Medulla oblongata (tissue), 1 donor: ENCODE measurements around the gene COG2.
"Not testable (repeated sequence)": the region's sequence is repeated elsewhere in the genome, so short reads cannot be mapped to it uniquely, and the experiment has no call there.

ENCODE experiments used
- DNase-seq: peaks from one replicate; pipeline ENCODE4 v3.0.0-alpha.2; 2015; ENCODE audit errors: extremely low spot score

COG2 gene

DNA sequence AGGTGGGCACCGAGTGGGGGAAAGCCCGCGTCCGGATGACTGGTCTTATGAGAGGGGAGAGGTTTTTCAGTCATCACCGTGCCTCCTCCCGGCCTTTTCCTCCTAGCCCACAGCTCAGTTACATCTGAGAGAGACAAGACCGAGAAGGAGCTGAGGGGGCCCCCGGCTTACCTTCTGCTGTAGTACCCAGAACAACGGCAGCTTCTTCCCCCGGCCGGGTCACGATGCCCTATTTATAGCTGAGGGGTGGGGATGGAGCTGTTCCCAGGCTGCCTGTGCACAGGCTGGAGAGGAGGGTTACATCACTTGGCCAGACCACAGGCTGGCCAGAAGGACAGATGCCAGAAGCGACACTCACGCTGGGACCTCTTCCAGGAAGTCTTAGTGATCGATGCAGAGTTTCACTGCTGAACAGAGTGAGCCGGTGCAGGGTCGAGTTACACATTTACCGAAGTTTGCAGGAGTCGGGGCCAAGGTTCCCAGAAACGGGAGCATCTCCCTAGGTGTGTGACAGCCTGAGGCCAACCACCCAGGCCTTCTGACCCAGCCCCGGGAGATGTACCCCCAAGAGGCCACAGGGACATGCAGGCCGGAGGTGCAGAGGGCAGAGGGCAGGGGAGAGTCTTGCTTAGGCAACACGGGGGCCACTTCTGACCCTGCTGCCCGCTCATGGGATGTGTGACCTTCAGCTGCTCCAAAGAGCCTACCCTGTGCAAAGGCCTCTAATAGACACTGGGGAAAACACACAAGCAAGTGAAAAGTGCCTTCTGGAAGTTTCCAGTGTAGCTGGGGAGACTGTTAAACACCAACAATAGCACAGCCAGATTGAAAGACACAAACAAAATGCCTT is 71.9 kb downstream of the COG2 start, which contains the start of gene AGT:
TSS of gene AGT (minus strand) at position 208 of the 850 bp plus-strand sequence. CDS start 3,299 bp downstream, outside the sequence.
- DNase-seq = peak; percentile 92

- no peak for DNase-seq
Observed at GRCh38 chr1:230715510-230715909, 73.2 kb downstream of the COG2 start.

- DNase-seq = not testable (repeated sequence)
Observed at GRCh38 chr1:230716453-230716852, 74.2 kb downstream of the COG2 start.

DNA sequence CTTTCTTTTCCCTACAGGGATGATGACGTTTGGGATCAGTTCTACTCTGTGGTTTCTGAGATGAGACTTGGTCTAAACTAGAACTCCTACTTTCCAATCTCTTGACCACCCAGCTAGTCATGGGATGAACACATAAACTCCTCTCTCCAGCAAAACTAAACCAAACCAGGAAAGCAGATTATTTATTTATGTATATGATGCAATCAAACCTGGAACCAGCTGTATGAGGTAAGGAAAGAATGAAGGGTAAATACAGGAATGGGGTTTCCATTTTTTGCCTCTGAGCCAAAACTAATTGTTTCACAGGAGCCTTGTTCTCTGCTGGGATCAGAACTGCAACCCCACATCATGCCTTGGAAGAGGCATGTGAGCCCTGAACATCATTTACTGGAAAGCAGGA is 75.0 kb downstream of the COG2 start:
- no peak for DNase-seq

DNA sequence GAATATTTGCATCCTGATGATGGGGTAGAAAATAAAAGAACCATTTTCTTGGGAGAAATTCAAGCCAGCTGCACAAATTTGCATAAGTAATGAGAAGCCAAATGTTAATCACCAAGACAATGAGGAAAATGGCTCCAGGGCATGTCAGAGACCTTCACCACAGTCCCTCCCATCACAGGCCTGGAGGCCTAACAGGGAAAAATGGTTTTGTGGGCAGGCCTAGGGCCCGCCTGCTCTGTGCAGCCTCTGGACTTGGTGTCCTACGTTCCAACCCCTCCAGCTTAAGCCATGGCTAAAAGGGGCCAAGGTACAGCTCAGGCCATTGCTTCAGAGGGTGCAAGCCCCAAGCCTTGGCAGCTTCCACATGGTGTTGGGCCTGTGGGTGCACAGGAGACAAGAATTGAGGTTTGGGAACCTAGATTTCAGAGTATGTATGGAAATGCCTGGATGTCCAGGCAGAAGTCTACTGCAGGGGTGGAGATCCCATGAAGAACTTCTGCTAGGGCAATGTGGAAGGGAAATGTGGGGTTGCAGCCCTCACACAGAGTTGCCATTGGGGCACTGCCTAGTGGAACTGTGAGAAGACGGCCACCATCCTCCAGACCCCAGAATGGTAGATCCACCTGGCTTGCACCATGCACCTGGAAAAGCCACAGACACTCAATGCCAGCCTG is 79.7 kb downstream of the COG2 start:
- not testable (repeated sequence) for DNase-seq

GRCh38 chr1:230725256-230726012 is 83.2 kb downstream of the COG2 start:
- no peak for DNase-seq

DNA sequence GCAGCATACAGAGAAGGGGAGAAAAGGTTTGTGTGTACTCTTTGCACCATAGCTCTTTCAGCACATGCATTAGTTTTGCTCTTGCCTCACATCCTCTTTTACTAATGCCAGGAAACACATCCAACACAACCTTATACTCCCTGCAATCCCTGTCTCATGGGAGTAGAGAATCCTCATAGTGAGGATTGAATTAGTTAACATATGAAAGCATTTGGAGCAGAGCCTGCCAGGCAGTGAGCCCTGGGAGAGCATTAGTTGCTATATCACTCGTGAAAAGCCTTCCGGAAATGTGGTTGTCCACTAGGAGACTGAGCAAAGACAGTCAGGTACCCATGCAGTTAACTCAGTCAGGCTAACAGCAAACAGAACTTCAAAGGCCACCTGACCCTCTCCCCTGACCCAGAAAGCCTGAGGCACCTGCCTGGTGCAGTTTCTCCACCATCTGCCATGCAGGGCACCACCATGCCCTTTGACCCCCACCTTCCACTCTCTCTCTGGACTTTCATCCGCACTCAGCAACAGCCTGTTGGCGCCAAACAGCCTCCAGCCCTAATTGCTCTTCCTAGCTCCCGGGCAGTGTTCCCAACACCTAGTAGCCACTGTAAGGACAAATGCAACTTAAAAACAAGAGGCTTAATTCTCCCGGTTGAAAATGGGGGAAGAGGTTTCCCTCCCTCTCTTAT is 86.6 kb downstream of the COG2 start:
- peak; percentile 64 for DNase-seq

DNA sequence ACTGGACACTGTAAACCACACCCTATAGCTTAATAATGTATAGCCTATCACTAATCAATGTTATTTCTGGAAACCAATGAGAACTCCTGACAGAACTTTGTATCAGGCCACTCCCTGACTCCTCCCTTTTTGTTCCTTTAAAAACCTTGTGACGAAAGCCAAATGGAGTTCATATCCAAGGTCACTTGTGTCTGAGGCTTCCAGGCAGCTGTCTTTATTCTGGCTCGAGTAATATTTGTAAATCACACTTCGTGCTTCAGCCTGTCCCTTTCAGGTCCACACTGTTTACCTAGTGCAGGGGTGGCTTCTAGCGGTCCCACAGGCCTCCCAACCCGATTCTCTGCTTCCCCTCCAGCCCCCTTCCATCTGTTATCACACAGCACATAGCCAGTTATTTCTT is 88.7 kb downstream of the COG2 start:
- DNase-seq = no peak

GRCh38 chr1:230735447-230735846 is 93.2 kb downstream of the COG2 start:
- DNase-seq = no peak

GRCh38 chr1:230737622-230738262 is 95.5 kb downstream of the COG2 start:
- DNase-seq = no peak

GRCh38 chr1:230739564-230740290 is 97.4 kb downstream of the COG2 start:
- no peak for DNase-seq
